HG03457 (cell line): Measurements from ENCODE around the gene CLCNKB.
"Not testable (repeated sequence)": the region's sequence is repeated elsewhere in the genome, so short reads cannot be mapped to it uniquely, and the experiment has no call there.

ENCODE experiments used
- ATAC-seq: cut with Tn5 transposase; IDR thresholded peaks from one replicate; pipeline ENCODE4 v1.9.1; 2021; ENCODE audit warnings: moderate number of reproducible peaks; ENCODE audit not compliant: unreplicated experiment

Gene CLCNKB

DNA sequence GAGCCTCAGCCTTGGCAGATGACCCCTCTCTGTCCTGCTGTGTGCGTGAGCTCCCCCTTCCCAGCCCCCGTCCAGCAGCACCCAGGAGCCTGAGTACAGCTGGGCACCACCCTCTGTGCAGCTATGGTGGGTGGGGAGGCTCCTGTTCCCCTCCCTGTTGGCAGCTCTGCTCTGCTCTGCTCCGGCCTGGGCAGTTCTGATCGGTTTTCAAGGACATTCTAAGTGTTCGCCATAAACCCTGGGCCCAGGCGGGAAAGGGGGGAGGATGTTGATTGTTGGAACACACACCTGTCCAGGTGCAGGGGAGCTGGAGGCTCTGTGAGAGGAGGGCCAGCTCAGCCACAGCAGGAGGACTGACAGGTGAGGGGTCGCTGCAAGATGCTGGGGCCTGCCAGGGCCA lies at the start of gene CLCNKB:
Gene CLCNKB, plus strand, starts transcription at position 262 of the 400 bp plus-strand sequence. CDS start 711 bp downstream, outside the sequence.
- ATAC-seq = no peak

- no peak for ATAC-seq
Observed at GRCh38 chr1:15994081-15994480, 49.5 kb upstream of the CLCNKB start.

DNA sequence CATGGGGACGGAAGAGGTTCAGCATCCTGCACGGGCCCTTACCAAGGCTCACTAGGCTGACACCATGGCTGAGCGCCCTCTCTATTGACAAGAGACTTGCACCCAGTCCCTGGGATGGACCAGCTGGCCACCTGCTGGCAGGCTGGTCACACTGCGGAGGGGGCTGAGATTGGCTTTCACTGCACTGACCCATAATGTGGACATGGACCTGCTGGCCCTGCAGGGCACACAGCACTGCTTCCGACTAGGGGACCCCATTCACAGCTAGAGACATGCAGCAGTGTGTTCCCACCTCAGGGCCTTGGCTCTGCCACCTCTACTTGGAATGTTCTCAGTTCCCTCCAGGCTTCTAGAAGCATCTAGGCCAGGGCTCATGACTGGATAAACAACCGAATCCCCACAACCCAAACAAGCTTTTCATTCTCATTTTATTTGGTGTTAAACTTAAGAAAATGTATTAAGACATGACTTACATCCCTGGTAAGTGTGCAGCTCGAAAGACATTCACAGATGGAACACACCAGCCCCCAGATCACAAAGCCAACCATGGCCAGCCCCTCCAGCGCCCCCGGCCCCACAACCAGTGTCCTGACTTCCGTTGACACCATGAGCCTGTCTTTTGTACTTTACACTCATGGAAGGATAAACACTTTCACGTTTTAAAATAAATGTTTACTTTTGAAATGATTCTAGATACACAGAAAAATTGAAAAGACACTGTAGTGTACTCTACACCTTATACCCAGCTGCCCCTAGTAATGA lies 48.8 kb upstream of the CLCNKB start:
- ATAC-seq = no peak

DNA sequence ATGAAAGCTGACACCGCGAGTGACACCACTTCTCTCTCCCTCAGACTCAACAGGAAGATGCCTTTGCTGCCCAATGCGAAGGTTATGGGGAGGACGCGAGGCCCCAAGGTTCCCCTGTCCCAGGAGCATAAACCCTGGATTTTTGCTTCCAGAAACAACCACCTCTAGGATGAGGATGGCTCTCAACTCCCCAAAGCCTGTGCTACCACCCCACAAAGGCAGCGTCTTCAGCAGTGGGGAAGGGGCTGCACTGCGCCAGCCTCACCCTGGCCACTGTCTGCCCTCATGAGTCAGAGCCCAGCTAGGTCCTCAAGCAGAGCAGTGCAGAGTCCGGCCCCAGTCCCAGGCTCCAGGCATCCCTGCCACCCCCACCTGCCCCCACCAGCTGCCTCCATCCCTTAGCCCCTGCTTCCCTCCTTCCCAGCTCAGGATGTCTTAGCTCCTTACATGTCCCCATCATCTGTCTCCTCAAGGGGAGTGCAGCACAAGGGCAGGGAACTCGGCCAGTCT lies 46.5 kb upstream of the CLCNKB start:
- ATAC-seq = no peak

GRCh38 chr1:15997637-15998280 lies 45.8 kb upstream of the CLCNKB start:
- no peak for ATAC-seq

DNA sequence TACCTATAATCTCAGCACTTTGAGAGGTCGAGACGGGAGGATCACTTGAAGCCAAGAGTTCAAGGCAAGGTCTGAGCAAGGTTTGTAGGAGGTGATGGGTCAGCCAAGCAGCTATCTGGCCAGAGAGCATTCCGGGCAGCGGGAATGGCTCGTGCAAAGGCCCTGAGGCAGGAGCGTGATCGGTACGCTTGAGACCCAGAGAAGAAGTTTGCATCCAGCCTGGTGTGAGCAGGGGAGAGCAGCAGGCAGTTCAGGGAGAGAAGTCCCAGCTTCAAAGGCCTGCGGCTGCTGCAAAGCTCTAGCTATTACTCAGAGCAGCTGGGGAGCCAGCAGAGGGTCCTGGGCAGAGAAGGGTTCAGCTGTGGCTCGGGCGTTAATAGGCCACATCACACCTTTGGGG lies 44.7 kb upstream of the CLCNKB start:
- ATAC-seq = no peak

DNA sequence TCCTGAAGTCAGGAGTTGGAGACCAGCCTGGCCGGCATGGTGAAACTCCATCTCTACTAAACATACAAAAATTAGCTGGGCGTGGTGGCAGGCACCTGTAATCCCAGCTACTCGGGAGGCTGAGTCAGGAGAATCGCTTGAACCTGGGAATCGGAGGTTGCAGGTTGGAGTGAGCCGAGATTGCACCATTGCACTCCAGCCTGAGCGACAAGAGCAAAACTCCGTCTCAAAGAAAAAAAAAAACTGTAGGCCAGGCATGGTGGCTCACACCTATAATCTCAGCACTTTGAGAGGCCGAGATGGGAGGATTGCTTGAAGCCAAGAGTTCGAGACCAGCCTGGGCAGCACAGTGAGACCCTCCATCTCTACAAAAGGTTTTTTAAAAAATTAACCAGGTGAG lies 42.3 kb upstream of the CLCNKB start:
- ATAC-seq = not testable (repeated sequence)

GRCh38 chr1:16005597-16005996 lies 38.0 kb upstream of the CLCNKB start:
- ATAC-seq = no peak

DNA sequence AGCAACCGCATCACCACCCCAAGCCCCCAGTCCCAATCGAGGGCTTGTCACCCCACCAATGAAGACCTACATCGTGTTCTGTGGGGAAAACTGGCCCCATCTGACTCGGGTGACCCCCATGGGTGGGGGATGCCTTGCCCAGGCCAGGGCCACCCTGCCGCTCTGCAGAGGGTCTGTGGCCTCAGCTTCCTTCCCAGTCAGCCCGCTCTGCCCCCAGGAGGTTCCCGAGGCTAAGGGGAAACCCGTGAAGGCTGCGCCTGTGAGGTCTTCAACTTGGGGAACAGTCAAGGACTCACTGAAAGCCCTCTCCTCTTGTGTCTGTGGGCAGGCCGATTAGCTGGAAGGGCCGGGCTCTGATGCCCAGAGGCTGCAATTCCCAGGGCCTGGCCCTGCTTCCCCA lies 37.6 kb upstream of the CLCNKB start:
- ATAC-seq = no peak

- ATAC-seq = no peak
Observed at GRCh38 chr1:16006552-16007485, 36.8 kb upstream of the CLCNKB start.

DNA sequence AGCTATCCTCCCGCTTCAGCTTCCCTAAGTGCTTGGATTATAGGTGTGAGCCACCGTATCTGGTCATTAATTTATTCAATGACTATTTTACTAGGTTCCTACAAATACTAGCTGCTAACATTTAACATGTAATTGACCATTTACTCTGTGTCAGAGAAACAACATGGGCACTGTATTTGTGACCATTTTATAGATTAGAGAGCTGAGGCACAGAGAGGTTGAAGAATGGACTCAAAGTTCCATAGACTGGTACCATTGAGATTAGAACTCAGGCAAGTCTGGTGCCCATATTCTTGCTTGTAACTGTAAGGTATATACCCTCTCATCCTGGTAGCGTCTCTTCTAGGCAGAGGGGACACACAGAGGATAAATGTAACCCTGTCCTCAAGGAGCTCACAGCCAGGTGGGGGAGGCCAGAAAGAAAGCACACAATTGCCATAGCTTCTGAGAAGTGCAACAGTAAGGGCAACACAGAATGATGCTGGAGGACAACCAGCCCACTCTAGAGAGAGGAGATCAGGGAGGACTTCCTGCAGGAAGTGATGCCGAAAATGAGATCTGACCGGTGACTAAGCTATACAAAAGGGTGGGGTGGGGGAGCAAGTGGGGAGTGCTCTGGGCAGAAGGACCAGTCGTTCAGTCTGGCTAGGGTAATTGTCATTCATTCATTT lies 35.8 kb upstream of the CLCNKB start:
- no peak for ATAC-seq

- ATAC-seq = no peak
Observed at GRCh38 chr1:16009030-16009460, 34.5 kb upstream of the CLCNKB start.

DNA sequence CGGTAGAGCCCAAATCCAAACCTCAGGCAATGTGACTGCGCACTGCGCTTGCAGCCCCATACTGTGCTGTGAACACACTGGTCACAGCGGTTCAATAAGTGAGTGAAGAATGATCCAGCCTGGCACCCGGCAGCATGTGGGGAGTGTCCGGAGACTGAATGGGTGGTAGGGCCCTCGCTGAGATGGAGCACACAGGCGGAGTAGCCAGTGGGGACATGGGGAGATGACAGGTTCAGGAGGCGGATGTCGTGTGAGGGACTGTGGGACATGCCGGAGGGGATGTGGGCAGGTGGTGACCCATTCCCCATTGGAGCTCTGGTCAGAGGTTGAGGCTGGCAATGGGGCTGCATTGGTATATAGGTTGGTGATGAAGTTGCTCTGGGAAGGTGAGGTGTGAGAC lies 33.9 kb upstream of the CLCNKB start:
- ATAC-seq = no peak

GRCh38 chr1:16010837-16011236 lies 32.7 kb upstream of the CLCNKB start:
- no peak for ATAC-seq

DNA sequence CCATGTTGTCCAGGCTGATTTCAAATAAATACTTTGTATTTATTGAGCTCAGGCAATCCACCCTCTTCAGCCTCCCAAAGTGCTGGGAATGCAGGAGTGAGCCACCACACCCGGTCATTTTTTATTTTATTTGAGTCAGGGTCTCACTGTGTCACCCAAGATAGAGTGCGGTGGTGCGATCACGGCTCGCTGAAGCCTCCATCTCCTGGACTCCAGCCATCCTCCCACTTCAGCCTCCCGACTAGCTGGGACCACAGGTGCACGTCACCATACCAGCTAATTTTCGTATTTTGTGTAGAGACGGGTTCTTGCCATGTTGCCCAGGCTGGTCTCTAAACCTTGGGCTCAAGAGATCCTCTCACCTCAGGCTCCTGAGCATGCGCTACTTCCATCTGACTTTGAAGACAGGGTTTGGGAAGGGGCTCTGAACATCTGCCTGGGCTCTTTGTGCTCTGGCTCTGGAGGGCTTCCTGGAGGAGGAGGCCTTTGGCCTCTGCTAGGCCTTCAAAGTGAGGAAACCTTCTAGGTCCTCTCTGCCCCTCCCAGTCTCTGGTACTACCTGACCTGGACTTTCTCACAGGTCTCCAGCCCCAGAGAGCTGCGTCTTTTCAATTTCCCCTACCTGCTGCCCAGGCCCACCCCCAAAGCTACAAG lies 31.5 kb upstream of the CLCNKB start:
- no peak for ATAC-seq

GRCh38 chr1:16012590-16013219 lies 30.9 kb upstream of the CLCNKB start:
- no peak for ATAC-seq

DNA sequence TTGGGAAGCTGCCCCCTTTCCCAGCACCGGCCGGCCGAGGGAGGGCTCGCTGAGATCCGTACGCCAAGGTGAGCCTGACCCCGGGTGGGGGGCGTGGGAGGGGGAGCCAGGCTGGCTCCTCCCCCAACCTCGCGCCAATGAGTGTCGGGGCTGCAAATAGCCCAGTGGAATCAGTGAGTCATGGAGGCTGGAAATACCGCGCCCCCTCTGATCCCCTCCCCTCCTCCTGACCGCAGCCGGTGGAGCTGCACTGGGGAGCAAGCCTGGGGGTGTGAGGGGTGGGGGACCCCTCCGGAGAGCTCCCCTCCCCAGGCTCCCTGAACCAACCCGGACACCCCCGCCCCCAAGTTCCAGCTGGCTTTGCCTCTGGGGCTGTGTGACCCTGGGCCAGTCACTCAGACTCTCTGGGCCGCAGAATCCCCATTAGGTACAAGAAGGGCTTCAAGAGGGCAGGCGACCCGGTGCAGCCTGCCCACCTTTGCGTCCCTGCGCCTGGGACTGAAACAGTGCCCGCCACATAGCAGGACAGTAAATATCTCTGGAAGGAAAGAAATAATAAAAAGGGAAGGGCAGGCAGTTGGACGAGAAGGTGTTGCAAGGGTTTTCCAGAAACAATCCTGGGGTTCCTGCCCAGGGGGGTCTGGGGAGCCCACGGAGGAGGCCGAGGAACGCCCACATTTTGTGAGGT lies 30.2 kb upstream of the CLCNKB start:
- ATAC-seq = no peak

DNA sequence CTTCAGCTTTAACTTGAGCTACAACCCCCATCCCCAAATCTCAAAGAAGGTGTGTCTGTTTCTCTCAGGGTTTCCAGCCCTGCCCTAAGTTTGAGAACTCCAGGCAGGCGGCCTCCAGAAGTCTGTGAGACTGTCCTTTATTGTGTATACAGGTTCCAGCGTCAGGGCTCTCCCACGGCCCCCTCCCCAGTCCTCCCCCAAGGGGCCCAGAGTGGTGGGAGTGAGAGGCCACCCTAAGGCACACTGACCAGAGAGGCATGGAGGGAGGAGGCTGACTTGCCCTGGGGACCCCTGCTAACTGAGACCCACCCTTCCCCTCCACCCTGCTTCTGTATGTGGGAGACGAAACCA lies 29.7 kb upstream of the CLCNKB start:
- ATAC-seq = no peak
